Activated CD8-positive, alpha-beta memory T cell treated with anti-CD3 and anti-CD28 coated beads for 1 hour (primary cell): ENCODE measurements around the gene SP3.
"Not testable (repeated sequence)": the region's sequence is repeated elsewhere in the genome, so short reads cannot be mapped to it uniquely, and the experiment has no call there.

Experiments
- DNase-seq, 2 donors: peaks; one replicate each; pipeline ENCODE4 v3.0.0-alpha.2; 2020; ENCODE audit warnings: low read depth in 1 of 2; ENCODE audit errors: extremely low read depth in 1 of 2

SP3 gene

DNA sequence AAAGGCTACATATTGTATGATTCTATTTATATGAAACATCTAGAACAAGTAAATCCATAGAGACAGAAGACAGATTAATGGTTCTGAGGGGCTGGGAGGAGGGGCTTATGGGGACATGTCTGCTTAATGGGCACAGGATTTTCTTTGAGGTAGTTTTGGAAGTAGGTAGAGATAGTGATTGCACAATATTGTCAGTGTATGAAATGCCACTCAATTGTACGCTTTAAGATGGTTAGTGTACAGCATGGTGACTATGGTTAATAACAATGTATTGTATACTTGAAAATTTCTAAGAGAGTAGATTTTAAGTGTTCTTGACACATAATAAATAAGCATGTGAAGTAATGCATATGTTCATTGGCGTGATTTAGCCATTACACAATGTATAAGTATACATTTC is 68.4 kb downstream of the SP3 start:
- DNase-seq, result no peak

DNA sequence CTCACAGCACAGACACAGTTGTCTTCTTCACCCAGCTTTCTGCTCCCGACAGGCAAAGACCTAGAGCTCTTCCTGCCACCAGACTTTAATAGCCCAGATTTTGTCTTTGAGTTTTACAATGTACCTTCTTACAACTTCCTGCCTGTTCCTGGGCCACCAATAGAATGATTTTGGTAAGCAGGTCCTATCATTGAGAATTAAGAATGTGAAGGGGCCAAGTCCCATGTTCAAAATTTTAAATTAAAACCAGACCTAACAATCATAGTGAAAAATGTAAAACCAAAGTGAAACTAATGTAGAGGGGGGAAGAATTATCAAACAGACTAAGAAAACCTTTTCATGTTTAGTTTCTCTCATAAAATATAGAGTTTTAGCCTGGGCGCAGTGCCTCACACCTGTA is 72.8 kb downstream of the SP3 start:
- DNase-seq, result no peak

GRCh38 chr2:173891315-173892037 is 73.7 kb downstream of the SP3 start:
- DNase-seq, result no peak

GRCh38 chr2:173889464-173889863 is 75.7 kb downstream of the SP3 start:
- DNase-seq, result not testable (repeated sequence)

GRCh38 chr2:173886613-173887012 is 78.6 kb downstream of the SP3 start:
- DNase-seq, result no peak

DNA sequence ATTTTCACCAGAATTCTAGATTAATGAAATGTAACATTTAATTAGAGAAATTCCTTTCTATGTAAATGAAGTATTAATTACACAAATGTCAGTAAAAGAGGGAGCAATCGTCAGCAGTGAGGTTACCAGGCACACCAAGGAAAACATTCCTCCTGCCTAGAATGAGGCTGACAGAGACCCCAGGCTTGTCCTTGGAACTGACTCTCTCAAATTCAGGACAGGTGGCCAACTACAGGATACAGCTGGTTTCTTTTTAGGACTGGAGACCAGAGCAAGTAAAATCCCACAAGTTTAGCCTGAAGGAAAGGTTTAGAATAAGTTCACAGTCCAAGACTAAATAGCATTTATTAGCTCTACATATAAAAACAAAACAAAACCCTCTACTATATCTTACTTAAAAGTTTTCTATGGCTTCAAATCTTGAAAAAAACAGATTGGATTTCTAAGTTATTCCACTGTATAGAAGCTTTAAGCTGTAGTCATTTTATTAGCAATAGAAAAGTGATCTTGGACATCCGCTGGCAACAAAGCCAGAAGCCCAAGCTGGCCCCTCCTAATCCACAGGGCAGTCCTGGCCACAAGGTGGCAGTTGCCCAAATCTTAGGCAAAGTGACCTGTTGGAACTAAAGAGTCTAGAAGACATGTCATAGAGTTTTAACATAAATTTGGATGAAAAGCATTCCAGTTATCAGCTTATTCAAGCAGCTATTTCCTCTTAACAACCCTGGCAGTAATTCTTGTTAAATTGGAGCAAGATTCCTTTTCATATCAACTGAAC is 81.0 kb downstream of the SP3 start:
- peak in 1 of 2 donors; percentile 6 for DNase-seq

DNA sequence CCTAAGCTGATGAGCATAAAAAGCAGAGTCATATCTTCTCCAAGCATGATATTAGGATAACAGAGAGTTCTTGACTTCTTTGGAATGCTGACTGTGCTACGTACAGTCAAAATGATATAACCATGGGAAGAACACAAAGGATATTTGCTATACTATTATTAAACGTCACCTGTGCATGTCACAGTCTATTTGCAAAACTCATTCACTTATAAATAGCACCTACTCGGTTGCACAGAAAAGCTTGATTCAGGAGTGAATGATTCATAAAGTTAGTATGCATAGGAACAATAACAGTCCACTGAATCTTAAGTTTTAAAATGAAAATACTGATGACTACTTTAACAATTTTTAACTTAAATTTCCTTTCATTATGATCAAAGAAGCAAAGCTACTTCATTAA is 83.3 kb downstream of the SP3 start:
- DNase-seq, result no peak

GRCh38 chr2:173881461-173881860 is 83.7 kb downstream of the SP3 start:
- no peak for DNase-seq

GRCh38 chr2:173880561-173880960 is 84.6 kb downstream of the SP3 start:
- no peak for DNase-seq

DNA sequence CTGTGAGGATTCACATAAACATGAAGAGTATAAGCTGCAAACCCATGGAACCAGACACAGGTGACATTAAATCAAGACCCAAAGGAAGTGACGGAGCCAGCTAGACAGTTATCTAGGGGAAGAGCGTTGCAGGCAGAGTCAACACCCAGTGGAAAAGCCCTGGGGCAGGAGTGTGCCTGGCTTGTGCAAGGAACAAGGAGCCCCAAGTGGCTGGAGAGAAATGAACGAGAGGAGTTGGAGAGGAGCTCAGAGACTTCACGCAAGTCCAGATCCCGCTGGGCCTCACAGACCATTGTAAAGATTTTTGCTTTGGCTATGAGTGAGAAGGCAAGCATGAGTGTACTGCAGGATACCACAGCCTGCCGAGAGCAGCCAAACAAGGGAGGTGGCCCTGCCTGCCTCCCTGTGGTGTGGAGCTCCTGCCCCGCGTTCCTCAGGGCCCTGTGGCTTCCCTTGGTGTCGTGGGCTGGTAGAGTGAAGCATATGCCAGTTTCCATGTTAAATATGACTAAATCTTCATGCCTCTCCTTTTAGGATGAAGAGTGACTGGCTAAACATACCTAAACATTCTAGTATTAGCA is 88.2 kb downstream of the SP3 start:
- no peak for DNase-seq

- no peak for DNase-seq
Observed at GRCh38 chr2:173874894-173875237, 90.3 kb downstream of the SP3 start.

DNA sequence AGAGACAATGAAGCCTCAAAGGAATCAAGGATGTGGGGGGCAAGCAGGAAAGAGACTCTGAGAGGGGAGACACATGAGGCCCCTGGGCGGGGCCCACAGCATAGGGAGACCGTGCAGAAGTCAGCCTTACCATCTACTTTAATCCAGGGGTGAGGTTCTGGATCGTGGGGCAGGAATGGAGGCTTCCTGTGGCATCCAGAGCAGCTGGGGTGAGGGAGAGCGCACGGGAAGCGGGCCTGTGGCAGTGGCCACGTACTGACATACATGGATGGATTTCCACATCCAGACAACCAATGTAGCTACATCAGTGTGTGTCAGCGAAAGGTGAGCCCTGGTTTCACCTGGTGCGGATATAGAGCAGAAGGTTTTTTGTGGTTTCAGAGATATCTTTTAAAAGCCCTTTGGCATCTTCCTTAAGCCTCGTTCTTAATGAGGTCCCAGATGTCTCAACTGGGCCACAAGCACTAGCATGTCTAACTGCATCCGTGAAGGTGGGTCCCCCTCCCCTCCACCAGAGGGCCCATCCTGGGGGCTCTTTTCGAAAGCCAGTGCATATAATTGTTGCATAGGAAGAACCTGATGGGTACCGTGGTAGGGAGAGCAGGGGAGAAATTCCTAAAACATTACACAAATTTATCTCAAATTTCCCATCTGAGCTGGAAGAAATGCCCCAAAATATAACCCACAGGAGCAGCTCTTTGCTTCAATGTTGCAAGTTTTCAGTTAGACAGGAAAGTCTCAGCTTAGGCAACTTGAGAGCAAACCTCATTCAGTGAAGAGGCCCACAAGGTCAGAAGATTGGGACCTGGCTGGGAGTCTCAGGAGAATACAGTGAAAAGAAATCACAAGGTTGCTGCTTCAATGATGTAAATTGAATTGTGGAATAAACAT is 90.9 kb downstream of the SP3 start:
- DNase-seq, result no peak

- DNase-seq, result no peak
Observed at GRCh38 chr2:173872714-173873113, 92.5 kb downstream of the SP3 start.

DNA sequence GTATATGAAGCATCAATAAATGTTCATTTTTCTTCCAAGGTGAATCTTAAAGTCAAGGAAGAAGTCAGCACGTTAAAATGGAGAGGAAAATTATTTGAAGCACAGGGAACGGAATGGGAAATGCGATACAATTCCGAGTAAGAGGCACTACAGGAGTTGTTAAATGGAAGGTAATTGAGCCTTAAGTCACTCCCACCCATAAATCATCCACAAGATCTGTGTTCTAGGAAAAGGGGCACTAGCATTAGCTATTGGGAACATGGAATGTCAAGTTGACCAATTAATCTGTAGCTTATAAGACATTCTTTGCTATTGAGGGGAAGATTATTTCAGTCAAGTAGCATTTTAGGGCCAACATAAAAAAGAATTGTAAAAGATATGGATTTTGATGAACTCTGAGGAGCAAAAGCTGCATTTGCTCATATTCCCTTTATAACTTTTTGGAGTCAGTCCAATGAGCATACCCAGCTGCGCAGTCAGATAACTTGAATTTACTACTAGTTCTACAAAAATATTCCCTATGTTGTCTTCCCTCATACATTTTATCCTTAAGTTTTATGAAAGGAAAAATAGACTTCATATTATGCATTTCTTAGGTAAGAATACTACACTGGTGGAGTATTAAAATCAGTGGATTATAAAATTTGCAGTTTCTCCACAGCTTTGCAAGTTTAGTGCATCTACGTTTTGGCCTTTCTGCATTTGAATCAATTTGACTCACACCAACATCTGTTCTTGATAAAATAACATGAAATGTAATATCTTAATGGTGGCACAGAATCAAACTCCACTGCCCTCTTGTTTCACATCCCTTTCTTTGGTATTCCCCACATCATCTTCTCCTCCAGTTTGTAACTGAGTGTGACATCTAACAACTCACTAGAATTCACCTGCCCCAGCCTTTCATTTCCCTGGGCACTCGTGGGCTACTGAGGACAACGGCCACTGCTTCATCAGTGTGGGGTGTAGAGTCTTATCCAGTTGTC is 95.6 kb downstream of the SP3 start:
- DNase-seq, result no peak

DNA sequence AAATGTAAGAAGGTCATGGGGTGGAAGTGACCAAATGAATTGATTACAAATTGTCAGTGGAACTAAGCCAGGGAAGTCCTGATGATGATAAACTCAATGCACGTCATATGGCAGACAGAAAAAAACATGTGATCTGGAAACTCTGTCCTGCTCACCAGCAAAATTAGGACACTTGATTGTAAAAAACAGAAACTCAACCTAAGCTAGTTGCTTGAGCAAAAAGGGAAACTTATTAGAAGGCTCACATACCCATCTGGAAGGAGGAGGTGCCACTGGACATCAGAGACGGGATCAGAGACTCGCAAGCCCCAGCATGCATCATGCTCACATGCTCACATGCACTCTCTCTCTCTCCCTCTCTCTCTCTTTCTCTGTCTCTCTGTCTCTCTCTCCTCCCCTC is 96.8 kb downstream of the SP3 start:
- DNase-seq, result no peak

- DNase-seq, result no peak
Observed at GRCh38 chr2:173866874-173867618, 98.1 kb downstream of the SP3 start.

DNA sequence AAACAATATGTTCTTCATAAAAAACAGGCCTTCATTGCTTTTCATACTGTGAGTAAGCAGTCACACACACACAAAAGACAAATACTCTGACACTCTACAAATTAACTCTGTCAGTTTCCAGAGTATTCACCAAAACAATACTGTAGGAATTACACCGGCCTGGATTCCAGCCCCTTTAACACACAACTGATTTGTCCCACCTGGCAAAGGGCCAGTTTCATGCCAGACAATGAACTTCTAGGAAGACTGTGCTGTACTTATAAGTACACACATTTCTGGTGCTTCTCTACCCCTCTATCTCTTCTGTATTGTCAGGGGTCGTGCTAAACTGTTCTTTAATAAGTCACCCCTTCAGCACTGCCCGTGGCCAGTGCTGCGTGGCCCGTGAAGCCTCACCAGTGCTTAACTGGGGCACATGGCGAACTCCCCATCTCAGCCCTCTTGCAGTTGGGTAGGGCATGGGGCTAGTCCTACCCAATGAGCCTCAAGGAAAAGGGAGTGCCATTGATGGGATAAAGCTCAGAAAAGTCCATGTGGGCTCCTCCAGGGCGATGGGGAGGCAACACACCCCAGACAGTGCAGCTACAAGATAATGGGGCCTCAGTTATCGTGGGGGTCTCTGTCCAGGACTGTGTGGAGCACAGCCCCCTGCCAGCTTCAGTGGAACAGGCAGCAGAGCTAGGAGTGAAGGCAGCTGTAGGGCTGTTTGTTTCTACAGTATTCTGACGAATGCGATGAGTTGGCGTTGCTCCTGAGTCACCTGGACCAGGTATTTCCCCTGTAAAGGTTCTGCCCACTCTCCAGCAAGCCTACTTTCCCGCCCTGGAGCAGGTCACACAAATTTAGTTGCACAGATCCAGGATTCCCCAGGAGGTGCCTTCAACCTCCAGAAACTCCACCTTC is 99.0 kb downstream of the SP3 start:
- no peak for DNase-seq

GRCh38 chr2:173862612-173863217 is 102.5 kb downstream of the SP3 start:
- no peak for DNase-seq
